ENCODE measurements around the gene CLCN7. TPM values are rescaled to one million over a fixed set of nuclear protein-coding genes. Genes with fewer than 3 reads are reported as not detected.

Gene CLCN7
- 48.2 and 66.6 TPM in 2 replicates for total RNA-seq (2014; rRNA removed)
- percentile 53 among the genes with signal in this experiment for Bru-seq, nascent RNA
- BruChase-seq, experiment 1, labeled RNA remaining after a 6-hour chase, result percentile 71 among the genes with signal in this experiment
- percentile 69 among the genes with signal in this experiment for BruChase-seq, experiment 2, labeled RNA remaining after a 2-hour chase
- long read RNA-seq, full-length matches to known transcripts, result 34 of 236 reads
- long read RNA-seq, partial matches to known transcripts, result 112 of 236 reads
- long read RNA-seq, other reads (novel, unspliced or antisense), result 90 of 236 reads

DNA sequence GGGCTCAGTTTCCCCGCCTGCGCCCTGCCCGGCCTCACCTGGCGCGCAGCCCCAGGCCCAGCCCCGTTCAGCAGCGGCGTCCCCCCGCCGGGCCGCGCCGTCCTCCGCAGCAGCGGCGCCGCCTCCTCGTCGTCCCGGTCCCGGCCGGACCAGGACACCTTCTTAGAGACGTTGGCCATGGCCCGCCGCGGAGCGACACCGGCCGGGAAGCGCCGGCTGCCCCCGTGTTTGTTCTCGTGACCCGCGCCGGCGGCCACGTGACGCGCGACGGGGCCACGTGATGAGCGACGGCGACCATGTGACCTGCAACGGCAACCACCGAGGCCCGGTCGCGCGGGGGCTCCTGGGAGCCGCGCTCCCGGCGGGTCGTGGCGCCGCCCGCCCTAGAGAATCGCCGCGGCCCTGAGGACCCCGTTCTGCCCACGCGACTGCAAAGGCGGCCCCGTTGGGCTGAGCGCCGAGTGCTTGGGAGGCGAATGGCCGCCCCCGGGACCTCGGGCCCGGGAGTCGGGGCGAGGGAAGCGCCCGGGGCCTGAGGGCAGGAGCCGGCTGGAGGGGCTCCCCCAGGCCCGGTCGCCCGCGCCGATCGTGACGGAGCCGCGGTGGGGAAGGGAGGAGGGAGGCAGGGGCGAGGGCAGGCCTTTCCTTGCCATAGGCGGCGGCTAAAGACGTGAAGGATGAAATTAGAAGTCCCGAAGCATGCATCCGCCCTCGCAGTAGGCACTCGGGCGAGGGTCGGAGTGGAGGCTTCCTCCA is at the start of gene CLCN7:
Gene CLCN7, minus strand, starts transcription at position 233 of the 756 bp plus-strand sequence. Its CDS starts 54 bp downstream, at position 179.
- TF ChIP-seq EZH2phosphoT487 (IDR thresholded peaks at IDR 0.05; ENCODE audit: borderline replicate concordance, low read length), result no peak
- no peak for TF ChIP-seq EZH2 (IDR thresholded peaks at IDR 0.05; ENCODE audit: low read length, unreplicated experiment)
- TF ChIP-seq, protein P1, sequence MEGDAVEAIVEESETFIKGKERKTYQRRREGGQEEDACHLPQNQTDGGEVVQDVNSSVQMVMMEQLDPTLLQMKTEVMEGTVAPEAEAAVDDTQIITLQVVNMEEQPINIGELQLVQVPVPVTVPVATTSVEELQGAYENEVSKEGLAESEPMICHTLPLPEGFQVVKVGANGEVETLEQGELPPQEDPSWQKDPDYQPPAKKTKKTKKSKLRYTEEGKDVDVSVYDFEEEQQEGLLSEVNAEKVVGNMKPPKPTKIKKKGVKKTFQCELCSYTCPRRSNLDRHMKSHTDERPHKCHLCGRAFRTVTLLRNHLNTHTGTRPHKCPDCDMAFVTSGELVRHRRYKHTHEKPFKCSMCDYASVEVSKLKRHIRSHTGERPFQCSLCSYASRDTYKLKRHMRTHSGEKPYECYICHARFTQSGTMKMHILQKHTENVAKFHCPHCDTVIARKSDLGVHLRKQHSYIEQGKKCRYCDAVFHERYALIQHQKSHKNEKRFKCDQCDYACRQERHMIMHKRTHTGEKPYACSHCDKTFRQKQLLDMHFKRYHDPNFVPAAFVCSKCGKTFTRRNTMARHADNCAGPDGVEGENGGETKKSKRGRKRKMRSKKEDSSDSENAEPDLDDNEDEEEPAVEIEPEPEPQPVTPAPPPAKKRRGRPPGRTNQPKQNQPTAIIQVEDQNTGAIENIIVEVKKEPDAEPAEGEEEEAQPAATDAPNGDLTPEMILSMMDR (conservative IDR thresholded peaks at IDR 0.05; ENCODE audit: low read depth, low read length), result no peak
- ATAC-seq (peak; percentile 78), DNase-seq (peak; percentile 58)
- Histone ChIP-seq H3K27me3 (ENCODE audit: low read length) (no peaks in the 10 kb centered on the region), H3K79me2 (ENCODE audit: low read length) (peaks cover 27% of the 10 kb centered on the region), H3K4me1 (ENCODE audit: insufficient read depth, low read length) (peaks cover 5% of the 10 kb centered on the region; the same call in 1 of the 2 replicates), H3F3A (ENCODE audit: low read length, unreplicated experiment) (no peaks in the 10 kb centered on the region), H3K27ac (ENCODE audit: low read length) (peak within 1 kb of the TSS; percentile 23), H4K20me1 (ENCODE audit: low read length) (no peaks in the 10 kb centered on the region), H3K36me3 (ENCODE audit: low read depth, low read length) (no peaks in the 10 kb centered on the region), H3K9me2 (replicated peaks; ENCODE audit: low read length) (no peaks in the 10 kb centered on the region), H3K4me2 (ENCODE audit: low read length) (peak within 1 kb of the TSS; percentile 82), H3K4me3 (ENCODE audit: low read length) (peak within 1 kb of the TSS; percentile 79), H2AFZ (ENCODE audit: low read length) (peak within 1 kb of the TSS; percentile 87), H3K9me3 (ENCODE audit: low read length) (no peaks in the 10 kb centered on the region), H3K9ac (ENCODE audit: low read length) (peak within 1 kb of the TSS; percentile 79)
- CTCF ChIA-PET, result no interaction called here
- POLR2A ChIA-PET (ENCODE audit: unreplicated experiment), result no interaction called here
- intact Hi-C loops (cut with micrococcal nuclease), result no loop called here
- BruUV-seq (replicated peaks), result no TSS peak

DNA sequence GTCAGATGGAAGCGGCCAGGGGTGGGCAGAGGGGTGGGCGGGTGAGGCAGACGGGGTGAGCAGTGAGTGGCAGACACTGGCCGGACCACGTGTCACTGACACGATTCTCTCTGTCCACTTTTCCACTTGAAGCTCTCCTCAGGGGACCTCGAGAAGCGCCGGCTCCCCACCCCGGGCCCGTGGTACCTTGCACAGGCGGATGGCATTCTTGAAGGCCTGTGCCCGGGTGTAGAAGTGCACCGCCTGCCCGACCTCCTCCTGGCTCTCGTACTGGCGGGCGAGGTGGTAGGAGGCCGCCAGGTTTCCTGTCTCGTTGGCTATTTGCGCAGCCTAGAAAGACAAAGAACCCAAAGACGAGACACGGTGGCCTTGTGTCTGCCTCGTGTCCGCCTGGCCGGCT is 49.5 kb upstream of the CLCN7 start:
- Histone ChIP-seq H3K9me3 (ENCODE audit: low read length) (no peaks in the 10 kb centered on the region), H4K20me1 (ENCODE audit: low read length) (no peaks in the 10 kb centered on the region), H3K27me3 (ENCODE audit: low read length) (no peaks in the 10 kb centered on the region), H3K4me1 (ENCODE audit: insufficient read depth, low read length) (no peaks in the 10 kb centered on the region), H3K9ac (ENCODE audit: low read length) (no peak overlapping the region), H3K4me3 (ENCODE audit: low read length) (no peak overlapping the region), H3K79me2 (ENCODE audit: low read length) (no peaks in the 10 kb centered on the region), H3K9me2 (replicated peaks; ENCODE audit: low read length) (no peaks in the 10 kb centered on the region), H3K27ac (ENCODE audit: low read length) (no peak overlapping the region), H3F3A (ENCODE audit: low read length, unreplicated experiment) (no peaks in the 10 kb centered on the region), H2AFZ (ENCODE audit: low read length) (no peak overlapping the region), H3K36me3 (ENCODE audit: low read depth, low read length) (no peaks in the 10 kb centered on the region), H3K4me2 (ENCODE audit: low read length) (no peak overlapping the region)
- no peak for ATAC-seq
- intact Hi-C loops (cut with micrococcal nuclease), result no loop called here
- ChIA-PET CTCF (no interaction called here), POLR2A (ENCODE audit: unreplicated experiment) (no interaction called here)
- DNase-seq, result no peak
- no TSS peak for BruUV-seq (replicated peaks)
- TF ChIP-seq EZH2 (IDR thresholded peaks at IDR 0.05; ENCODE audit: low read length, unreplicated experiment) (no peak), EZH2phosphoT487 (IDR thresholded peaks at IDR 0.05; ENCODE audit: borderline replicate concordance, low read length) (no peak)
- TF ChIP-seq, protein P1 (conservative IDR thresholded peaks at IDR 0.05; ENCODE audit: low read depth, low read length), result no peak

All from PC-3 (cell line).